ENCODE measurements around the gene TMIGD2.
A peak's percentile ranks its signal among the peaks of the same experiment; 100 is the strongest.

Gene TMIGD2

GRCh38 chr19:4313847-4314490, 11.8 kb upstream of the TMIGD2 start:
- Mint-ChIP-seq H3K27ac (no peak overlapping the region), H3K4me1 (ENCODE audit: low read depth) (no peaks in the 10 kb centered on the region), H3K9me3 (no peaks in the 10 kb centered on the region), H3K36me3 (ENCODE audit: low read depth) (peaks cover 4% of the 10 kb centered on the region), H3K27me3 (no peaks in the 10 kb centered on the region), H3K4me3 (no peak overlapping the region)
- no peak for DNase-seq

GRCh38 chr19:4310247-4311121, 8.3 kb upstream of the TMIGD2 start:
- no peak overlapping the region for H3K27ac Mint-ChIP-seq
- H3K4me1 Mint-ChIP-seq (ENCODE audit: low read depth), result peaks cover under 1% of the 10 kb centered on the region
- peak; percentile 49 for DNase-seq
- H3K4me3 Mint-ChIP-seq, result no peak overlapping the region
- H3K36me3 Mint-ChIP-seq (ENCODE audit: low read depth), result peaks cover 4% of the 10 kb centered on the region
- no peaks in the 10 kb centered on the region for H3K9me3 Mint-ChIP-seq
- H3K27me3 Mint-ChIP-seq, result no peaks in the 10 kb centered on the region

- Mint-ChIP-seq H3K9me3 (no peaks in the 10 kb centered on the region), H3K36me3 (ENCODE audit: low read depth) (no peaks in the 10 kb centered on the region), H3K4me1 (ENCODE audit: low read depth) (peaks cover 29% of the 10 kb centered on the region), H3K27me3 (no peaks in the 10 kb centered on the region), H3K27ac (peak overlapping the region; percentile 29), H3K4me3 (peak overlapping the region; percentile 60)
- no peak for DNase-seq
Observed at GRCh38 chr19:4305659-4306058, 3.5 kb upstream of the TMIGD2 start.

GRCh38 chr19:4305257-4305612, 3.0 kb upstream of the TMIGD2 start:
- no peaks in the 10 kb centered on the region for H3K27me3 Mint-ChIP-seq
- peaks cover 31% of the 10 kb centered on the region for H3K4me1 Mint-ChIP-seq (ENCODE audit: low read depth)
- H3K27ac Mint-ChIP-seq, result peak overlapping the region; percentile 29

GRCh38 chr19:4304538-4305256, 2.5 kb upstream of the TMIGD2 start, which contains the start of gene FSD1:
Gene FSD1 (plus strand): TSS chr19:4304598. CDS start chr19:4304747, 149 bp downstream.
- DNase-seq, result peak; percentile 86
- peak within 1 kb of the TSS; percentile 59 for H3K27ac Mint-ChIP-seq

More at GRCh38 chr19:4305257-4305612, 3.0 kb upstream of the TMIGD2 start:
- DNase-seq, result no peak
- Mint-ChIP-seq H3K36me3 (ENCODE audit: low read depth) (no peaks in the 10 kb centered on the region), H3K4me3 (peak overlapping the region; percentile 60), H3K9me3 (no peaks in the 10 kb centered on the region)

GRCh38 chr19:4303819-4304537, 1.8 kb upstream of the TMIGD2 start:
- no peaks in the 10 kb centered on the region for H3K9me3 Mint-ChIP-seq
- H3K36me3 Mint-ChIP-seq (ENCODE audit: low read depth), result no peaks in the 10 kb centered on the region
- DNase-seq, result no peak
- H3K4me1 Mint-ChIP-seq (ENCODE audit: low read depth), result peaks cover 31% of the 10 kb centered on the region
- peak overlapping the region; percentile 59 for H3K27ac Mint-ChIP-seq
- no peaks in the 10 kb centered on the region for H3K27me3 Mint-ChIP-seq
- peak overlapping the region; percentile 61 for H3K4me3 Mint-ChIP-seq

More at GRCh38 chr19:4304538-4305256, 2.5 kb upstream of the TMIGD2 start, which contains the start of gene FSD1:
- Mint-ChIP-seq H3K4me1 (ENCODE audit: low read depth) (peaks cover 31% of the 10 kb centered on the region), H3K36me3 (ENCODE audit: low read depth) (no peaks in the 10 kb centered on the region), H3K27me3 (no peaks in the 10 kb centered on the region), H3K4me3 (peak within 1 kb of the TSS; percentile 61), H3K9me3 (no peaks in the 10 kb centered on the region)

- no peak for DNase-seq
- Mint-ChIP-seq H3K4me3 (peak overlapping the region; percentile 73), H3K9me3 (no peaks in the 10 kb centered on the region), H3K4me1 (ENCODE audit: low read depth) (peaks cover 42% of the 10 kb centered on the region), H3K36me3 (ENCODE audit: low read depth) (no peaks in the 10 kb centered on the region), H3K27ac (peak overlapping the region; percentile 89), H3K27me3 (no peaks in the 10 kb centered on the region)
Observed at GRCh38 chr19:4301590-4302242, 473 bp downstream of the TMIGD2 start.

- Mint-ChIP-seq H3K36me3 (ENCODE audit: low read depth) (no peaks in the 10 kb centered on the region), H3K9me3 (no peaks in the 10 kb centered on the region), H3K27ac (no peak overlapping the region), H3K27me3 (no peaks in the 10 kb centered on the region), H3K4me3 (no peak overlapping the region), H3K4me1 (ENCODE audit: low read depth) (peaks cover 42% of the 10 kb centered on the region)
- no peak for DNase-seq
Observed at GRCh38 chr19:4300589-4300988, 1.6 kb downstream of the TMIGD2 start.

- no peak overlapping the region for H3K27ac Mint-ChIP-seq
- H3K4me1 Mint-ChIP-seq (ENCODE audit: low read depth), result peaks cover 35% of the 10 kb centered on the region
- no peak for DNase-seq
- H3K27me3 Mint-ChIP-seq, result no peaks in the 10 kb centered on the region
- no peak overlapping the region for H3K4me3 Mint-ChIP-seq
- peaks cover 2% of the 10 kb centered on the region for H3K36me3 Mint-ChIP-seq (ENCODE audit: low read depth)
- H3K9me3 Mint-ChIP-seq, result no peaks in the 10 kb centered on the region
Observed at GRCh38 chr19:4298810-4299550, 3.2 kb downstream of the TMIGD2 start.

GRCh38 chr19:4297901-4298809, 4.0 kb downstream of the TMIGD2 start:
- H3K27ac Mint-ChIP-seq, result no peak overlapping the region

GRCh38 chr19:4295972-4296771, 6.0 kb downstream of the TMIGD2 start:
- H3K27ac Mint-ChIP-seq, result no peak overlapping the region
- no peaks in the 10 kb centered on the region for H3K27me3 Mint-ChIP-seq
- DNase-seq, result no peak
- H3K4me1 Mint-ChIP-seq (ENCODE audit: low read depth), result peaks cover 14% of the 10 kb centered on the region
- no peak overlapping the region for H3K4me3 Mint-ChIP-seq
- H3K9me3 Mint-ChIP-seq, result no peaks in the 10 kb centered on the region
- peaks cover 2% of the 10 kb centered on the region for H3K36me3 Mint-ChIP-seq (ENCODE audit: low read depth)

More at GRCh38 chr19:4297901-4298809, 4.0 kb downstream of the TMIGD2 start:
- no peak overlapping the region for H3K4me3 Mint-ChIP-seq
- peaks cover 2% of the 10 kb centered on the region for H3K36me3 Mint-ChIP-seq (ENCODE audit: low read depth)
- H3K4me1 Mint-ChIP-seq (ENCODE audit: low read depth), result peaks cover 30% of the 10 kb centered on the region
- peak; percentile 50 for DNase-seq
- H3K9me3 Mint-ChIP-seq, result no peaks in the 10 kb centered on the region
- H3K27me3 Mint-ChIP-seq, result no peaks in the 10 kb centered on the region

- Mint-ChIP-seq H3K36me3 (ENCODE audit: low read depth) (peaks cover 2% of the 10 kb centered on the region), H3K27me3 (no peaks in the 10 kb centered on the region), H3K9me3 (no peaks in the 10 kb centered on the region), H3K27ac (no peak overlapping the region), H3K4me1 (ENCODE audit: low read depth) (peaks cover 11% of the 10 kb centered on the region), H3K4me3 (no peak overlapping the region)
- no peak for DNase-seq
Observed at GRCh38 chr19:4294389-4294788, 7.8 kb downstream of the TMIGD2 start.
